ENCODE data around the gene ING3. TPM values are rescaled to one million over a fixed set of nuclear protein-coding genes. Genes with fewer than 3 reads are reported as not detected.

Gene ING3
- total and polyA plus RNA-seq, 11 donors: 5.4 to 16.0 (median 12.5) TPM

DNA sequence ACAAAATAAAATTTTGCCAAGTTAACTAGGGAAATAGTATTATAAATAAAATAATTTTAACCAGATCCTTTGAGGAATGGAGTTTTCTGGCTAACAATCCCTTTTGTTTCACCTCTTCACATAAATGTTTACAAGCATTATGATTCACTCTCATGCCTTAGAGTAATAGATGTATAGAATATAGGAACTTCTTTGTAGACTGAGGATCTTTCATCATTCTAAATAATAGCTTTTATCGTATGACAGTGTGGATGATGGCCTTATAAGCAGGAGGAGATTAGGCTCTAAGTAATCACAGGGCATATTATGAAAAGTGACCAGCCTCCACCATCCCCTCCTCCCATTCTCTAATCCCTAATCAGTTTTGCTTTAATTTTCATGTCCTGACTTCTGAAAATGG, 13.5 kb downstream of the ING3 start:
- Histone ChIP-seq H3K36me3 (peaks cover 0 to 60% (median 52%) of the 10 kb centered on the region in 9 donors), H3K9me3 (no peaks in the 10 kb centered on the region), H3K4me1 (peaks cover 0 to 23% (median 6%) of the 10 kb centered on the region in 12 donors), H3K4me3 (no peak overlapping the region), H3K27ac (no peak overlapping the region), H3K27me3 (no peaks in the 10 kb centered on the region)
- ATAC-seq (no peak), DNase-seq (no peak)
- TF ChIP-seq POLR2A (IDR thresholded peaks at IDR 0.05): no peak
- TF ChIP-seq, protein P1, sequence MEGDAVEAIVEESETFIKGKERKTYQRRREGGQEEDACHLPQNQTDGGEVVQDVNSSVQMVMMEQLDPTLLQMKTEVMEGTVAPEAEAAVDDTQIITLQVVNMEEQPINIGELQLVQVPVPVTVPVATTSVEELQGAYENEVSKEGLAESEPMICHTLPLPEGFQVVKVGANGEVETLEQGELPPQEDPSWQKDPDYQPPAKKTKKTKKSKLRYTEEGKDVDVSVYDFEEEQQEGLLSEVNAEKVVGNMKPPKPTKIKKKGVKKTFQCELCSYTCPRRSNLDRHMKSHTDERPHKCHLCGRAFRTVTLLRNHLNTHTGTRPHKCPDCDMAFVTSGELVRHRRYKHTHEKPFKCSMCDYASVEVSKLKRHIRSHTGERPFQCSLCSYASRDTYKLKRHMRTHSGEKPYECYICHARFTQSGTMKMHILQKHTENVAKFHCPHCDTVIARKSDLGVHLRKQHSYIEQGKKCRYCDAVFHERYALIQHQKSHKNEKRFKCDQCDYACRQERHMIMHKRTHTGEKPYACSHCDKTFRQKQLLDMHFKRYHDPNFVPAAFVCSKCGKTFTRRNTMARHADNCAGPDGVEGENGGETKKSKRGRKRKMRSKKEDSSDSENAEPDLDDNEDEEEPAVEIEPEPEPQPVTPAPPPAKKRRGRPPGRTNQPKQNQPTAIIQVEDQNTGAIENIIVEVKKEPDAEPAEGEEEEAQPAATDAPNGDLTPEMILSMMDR (IDR thresholded peaks at IDR 0.05): no peak
- 88 to 95% (median 90%) methylated on average over 1 of the region's 1 CpG for WGBS, 4 donors
- intact Hi-C loops (cut with DNase I): no loop called here

GRCh38 chr7:120966961-120967360, 16.4 kb downstream of the ING3 start:
- H3K27me3 ChIP-seq: no peaks in the 10 kb centered on the region
- H3K9me3 ChIP-seq: no peaks in the 10 kb centered on the region
- H3K4me1 ChIP-seq: peaks cover 0 to 11% (median under 1%) of the 10 kb centered on the region in 12 donors
- H3K36me3 ChIP-seq: peaks cover 2 to 81% (median 76%) of the 10 kb centered on the region in 9 donors
- intact Hi-C loops (cut with DNase I): no loop called here
- no peak overlapping the region for H3K27ac ChIP-seq
- TF ChIP-seq, protein P1 (IDR thresholded peaks at IDR 0.05): no peak
- TF ChIP-seq POLR2A (IDR thresholded peaks at IDR 0.05): no peak
- no peak overlapping the region for H3K4me3 ChIP-seq
- DNase-seq (no peak), ATAC-seq (no peak)

DNA sequence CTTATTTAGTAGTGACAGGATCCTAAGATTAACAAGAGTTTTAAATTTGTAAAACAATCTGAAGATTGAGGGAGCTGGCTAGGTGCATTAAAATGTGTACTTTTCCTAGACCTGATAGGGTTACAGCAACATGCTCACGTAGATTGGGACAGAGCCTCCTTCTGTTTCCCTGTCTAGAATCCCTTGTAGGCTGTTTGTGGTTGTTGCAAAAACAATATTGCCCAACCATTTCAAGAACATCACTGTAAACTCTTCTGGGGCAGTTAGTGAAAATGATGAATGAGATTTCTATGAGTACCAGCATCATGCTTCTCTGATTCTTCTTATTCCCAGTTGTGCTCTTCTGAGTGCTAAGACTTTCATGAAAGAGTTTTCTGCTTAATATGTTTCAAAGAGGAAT, 23.3 kb downstream of the ING3 start:
- H3K27ac ChIP-seq: no peak overlapping the region
- no peaks in the 10 kb centered on the region for H3K4me1 ChIP-seq
- H3K4me3 ChIP-seq: no peak overlapping the region
- ATAC-seq: no peak
- H3K27me3 ChIP-seq: no peaks in the 10 kb centered on the region
- H3K36me3 ChIP-seq: peaks cover 2 to 90% (median 85%) of the 10 kb centered on the region in 9 donors
- DNase-seq: no peak
- WGBS, 4 donors: 86 to 95% (median 91%) methylated on average over 1 of the region's 1 CpG
- TF ChIP-seq, protein P1 (IDR thresholded peaks at IDR 0.05): no peak
- no peak for TF ChIP-seq POLR2A (IDR thresholded peaks at IDR 0.05)
- intact Hi-C loops (cut with DNase I): no loop called here
- H3K9me3 ChIP-seq: no peaks in the 10 kb centered on the region

DNA sequence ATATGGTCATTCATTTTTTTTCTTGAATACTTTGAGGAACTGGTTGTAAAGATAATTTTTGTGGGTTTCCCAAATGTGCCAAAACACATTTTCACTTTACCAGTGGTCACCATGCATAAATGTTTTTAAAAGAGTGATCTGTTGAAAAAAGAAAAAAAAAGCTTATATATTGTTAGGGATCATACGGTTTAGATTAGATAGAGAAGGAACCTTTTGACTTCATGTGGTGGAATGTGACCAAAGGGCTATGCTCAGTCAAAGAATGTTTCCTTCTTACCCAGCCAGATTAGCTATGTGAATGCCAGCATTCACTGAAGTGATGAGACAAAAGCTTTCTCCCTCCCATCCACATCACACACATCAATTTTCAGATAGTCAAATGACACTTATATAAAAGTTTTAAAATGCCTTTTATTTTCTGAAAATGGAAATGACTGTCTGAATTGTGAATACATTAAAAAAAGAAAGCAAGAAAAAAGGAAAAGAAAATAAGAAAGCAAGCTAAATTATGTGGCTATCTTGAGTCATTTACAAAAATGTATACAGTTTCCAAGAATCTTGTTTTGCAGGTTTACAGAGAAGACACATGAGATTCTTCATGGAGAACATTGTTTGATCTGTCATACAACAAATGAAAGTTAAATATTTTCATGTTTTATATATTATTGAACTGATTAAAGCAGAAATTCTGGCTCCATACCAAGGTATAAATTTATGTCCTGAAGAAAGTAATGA, 29.4 kb downstream of the ING3 start:
- ATAC-seq (no peak), DNase-seq (no peak)
- Histone ChIP-seq H3K9me3 (no peaks in the 10 kb centered on the region), H3K27me3 (no peaks in the 10 kb centered on the region), H3K4me3 (no peak overlapping the region), H3K27ac (no peak overlapping the region), H3K4me1 (peaks cover 0 to 3% (median 0%) of the 10 kb centered on the region in 12 donors), H3K36me3 (peaks cover 0 to 29% (median 24%) of the 10 kb centered on the region in 9 donors)
- 7 to 16% (median 13%) methylated on average over 1 of the region's 1 CpG for WGBS, 4 donors
- no peak for TF ChIP-seq POLR2A (IDR thresholded peaks at IDR 0.05)
- TF ChIP-seq, protein P1 (IDR thresholded peaks at IDR 0.05): no peak
- intact Hi-C loops (cut with DNase I): no loop called here

Data from heart left ventricle (tissue), 16 donors.